Heart left ventricle (tissue), 16 donors: ENCODE data around the gene ZNF101. TPM values are rescaled to one million over a fixed set of nuclear protein-coding genes. Genes with fewer than 3 reads are reported as not detected.
"Not testable (repeated sequence)": the region's sequence is repeated elsewhere in the genome, so short reads cannot be mapped to it uniquely, and the experiment has no call there.

Experiments used
- ATAC-seq, 4 donors: fragments of 200-7000 bp; cut with Tn5 transposase; one replicate each; pipeline ENCODE4 v1.9.1; 2020 to 2022; ENCODE audit warnings: moderate library complexity in 4 of 4, mild to moderate bottlenecking in 3 of 4, moderate number of reproducible peaks in 1 of 4
- DNase-seq, 5 donors: peaks; one replicate each; pipeline ENCODE4 v3.0.0-alpha.2; 2020
- H3K27ac ChIP-seq, 12 donors: fragments of 200-600 bp; sonication (generic) in 4 of 12; one replicate each; pipeline versions ENCODE4 v1.5.0 to v1.8.0; 2016 to 2022; ENCODE audit warnings: mild to moderate bottlenecking in 2 of 12
- H3K27me3 ChIP-seq, 9 donors: fragments of 200-600 bp; sonication (generic) in 2 of 9; one replicate each; pipeline versions ENCODE4 v1.5.1 to v1.8.0; 2016 to 2022; ENCODE audit warnings: mild to moderate bottlenecking in 3 of 9
- H3K36me3 ChIP-seq, 9 donors: fragments of 200-600 bp; sonication (generic) in 2 of 9; one replicate each; pipeline versions ENCODE4 v1.5.0 to v1.8.0; 2018 to 2022; ENCODE audit warnings: mild to moderate bottlenecking in 2 of 9
- H3K4me1 ChIP-seq, 12 donors: fragments of 200-600 bp; sonication (generic) in 4 of 12; one replicate each; pipeline versions ENCODE4 v1.5.0 to v1.8.0; 2016 to 2022; ENCODE audit warnings: mild to moderate bottlenecking in 3 of 12
- H3K4me3 ChIP-seq, 12 donors: fragments of 200-600 bp; sonication (generic) in 4 of 12; one replicate each; pipeline versions ENCODE4 v1.5.0 to v1.8.0; 2017 to 2022; ENCODE audit warnings: mild to moderate bottlenecking in 9 of 12, moderate library complexity in 4 of 12
- H3K9me3 ChIP-seq, 12 donors: fragments of 200-600 bp; sonication (generic) in 4 of 12; one replicate each; pipeline versions ENCODE4 v1.5.0 to v1.8.0; 2016 to 2022; ENCODE audit warnings: mild to moderate bottlenecking in 1 of 12
- CTCF ChIP-seq, 12 donors: fragments of 200-600 bp; sonication (generic) in 4 of 12; IDR thresholded peaks; one replicate each; pipeline versions ENCODE4 v1.5.0 to v1.8.0; 2018 to 2022; ENCODE audit warnings: antibody characterized with exemption in 12 of 12, mild to moderate bottlenecking in 5 of 12
- POLR2A ChIP-seq, 2 donors: fragments of 450-650 bp; IDR thresholded peaks; one replicate each; pipeline ENCODE4 v1.6.1; 2017; ENCODE audit warnings: antibody characterized with exemption in 2 of 2, mild to moderate bottlenecking in 2 of 2, moderate library complexity in 2 of 2
- WGBS, 4 donors: extraction: QIAGEN DNeasy Blood & Tissue Kit in 2 of 4; methylation state at CpG; one replicate each; pipeline versions ENCODE4 v1.1.5 to v1.1.7; 2013 to 2018; 5-methylcytosine and 5-hydroxymethylcytosine counted together
- intact Hi-C, 10 donors: fragments of 100-400 bp; cut with DNase I; formaldehyde crosslinking; loops; one replicate each; pipeline versions ENCODE4 v1.11.1 to v1.14.2; 2022
- polyA plus RNA-seq, 2 donors: library from polyadenylated mRNA; stranded (reverse); fragments of 200-250 nt; gene quantifications; one replicate each; pipeline ENCODE4 v1.2.3, GENCODE V29; 2013
- total RNA-seq, 9 donors: library from RNA; depleted of rRNA in 2 of 9; stranded (reverse); fragments of >200 nt in 2 of 9; fragmentation: NEBNext Ultra II Directional in 3 of 9; extraction: Animal tissue kit (Norgen Biotek cat#: 25700) in 3 of 9; gene quantifications; one replicate each; pipeline versions ENCODE4 v1.1.0 to v1.2.4, GENCODE V29; 2016 to 2023
- donor health status: ischemic (EF 13 %, LVEDD 7.1; RV severe dilation, severe dysfunction).
- donor health status: healthy with polysubstance abuse.
- donor health status: DM: no; HTN: yes; CAD: no.
- donor health status: DM: no; HTN: no; CAD: no.
- donor health status: ischemic (EF 25% LVEDD 6.9; RV normal size, moderate dysfunction).
- donor health status: ischemic (EF 25% LVEDD 5.7; RV mildly dilated, moderate dysfunction).
- donor health status: healthy.
- donor health status: DM: yes; HTN: yes; CAD: no.
- donor health status: ischemic (EF 35%, LVEDD 5.7; RV mildly dilated, moderate dysfunction).
- donor health status: nonischemic (EF 11% LVEDD 7.7; RV severe dilation, severe dysfunction).
- donor health status: DM: yes; HTN: yes; CAD: no.
- donor health status: PGD.
- donor health status: ischemic (EF 29% LVEDD 5.4; RV normal size, mild dysfunction).
- donor health status: nonischemic (EF 23%, LVEDD 6.1; RV moderate dilation, normal function).

Gene ZNF101
- total and polyA plus RNA-seq, 11 donors, result 1.5 to 6.8 (median 3.4) TPM

GRCh38 chr19:19663256-19664120 is 5.2 kb upstream of the ZNF101 start, which contains the start of gene ATP13A1:
TSS of gene ATP13A1 (minus strand) at chr19:19663676. CDS start at chr19:19663666, 10 bp downstream.
- peak within 1 kb of the TSS; percentile 83 to 99 (median 95) for H3K27ac ChIP-seq
- WGBS, 4 donors, result 0 to 1% (median 0%) methylated on average over 31 to 85 of the region's 85 CpGs

GRCh38 chr19:19665420-19665948 is 3.2 kb upstream of the ZNF101 start:
- 94 to 98% (median 97%) methylated on average over 22 of the region's 22 CpGs for WGBS, 4 donors
- DNase-seq, H3K27me3 ChIP-seq: not testable (repeated sequence)

More at GRCh38 chr19:19663256-19664120, 5.2 kb upstream of the ZNF101 start, which contains the start of gene ATP13A1:
- DNase-seq (peak; percentile 97 to 99 (median 99)), ATAC-seq (peak; percentile 97 to 98 (median 98))
- H3K9me3 ChIP-seq, result no peaks in the 10 kb centered on the region
- no peaks in the 10 kb centered on the region for H3K27me3 ChIP-seq
- H3K36me3 ChIP-seq, result peaks cover 0 to 21% (median 14%) of the 10 kb centered on the region in 9 donors
- peaks cover 0 to 37% (median 21%) of the 10 kb centered on the region in 12 donors for H3K4me1 ChIP-seq
- TF ChIP-seq POLR2A (IDR thresholded peaks at IDR 0.05) (peak in 1 of 2 donors; percentile 63), CTCF (IDR thresholded peaks at IDR 0.05) (peak in 3 of 12 donors; percentile 8 to 34 (median 31))
- intact Hi-C loops, result loop anchor here in 4 of 10 donors (1.0 to 10.0 kb wide), 5 partner anchors 111 to 374 kb away; partner anchors contain the start of genes ZNF506 (in 1 of the 4) and ZNF682 (in 1 of the 4)
- peak within 1 kb of the TSS; percentile 78 to 100 (median 96) for H3K4me3 ChIP-seq

DNA sequence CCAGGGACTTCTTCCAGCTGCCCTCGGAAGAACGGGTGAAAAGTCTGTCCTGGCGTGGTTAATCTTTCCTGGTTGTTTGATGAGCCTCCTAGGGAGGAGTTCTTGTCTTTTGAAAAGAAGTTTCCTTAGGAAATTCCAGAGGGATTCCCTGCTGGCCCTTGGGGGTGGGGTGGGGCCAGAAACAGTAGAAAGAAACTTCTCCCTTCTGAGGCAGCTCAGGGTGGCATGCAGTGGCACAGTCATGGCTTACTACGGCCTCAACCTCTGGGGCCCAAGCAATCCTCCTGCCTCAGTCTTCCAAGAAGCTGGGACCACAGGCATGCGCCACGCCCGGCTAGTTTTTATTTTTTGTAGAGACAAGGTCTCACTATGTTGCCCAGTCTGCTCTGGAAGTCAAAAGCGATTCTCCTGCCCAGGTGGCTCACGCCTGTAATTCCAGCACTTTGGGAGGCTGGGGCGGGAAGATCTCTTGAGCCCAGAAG is 1.5 kb downstream of the ZNF101 start:
- TF ChIP-seq CTCF (IDR thresholded peaks at IDR 0.05) (no peak), POLR2A (IDR thresholded peaks at IDR 0.05) (no peak)
- intact Hi-C loops, result loop anchor here in 1 of 10 donors (2.0 kb wide), 1 partner anchor 107 kb away; no protein-coding TSS in a partner anchor
- Histone ChIP-seq H3K4me1 (peaks cover 0 to 22% (median 9%) of the 10 kb centered on the region in 12 donors), H3K27ac (peak overlapping the region in 1 of 12 donors; percentile 94), H3K9me3 (peaks cover 0 to 25% (median 0%) of the 10 kb centered on the region in 12 donors), H3K27me3 (no peaks in the 10 kb centered on the region), H3K36me3 (peaks cover 0 to 30% (median 0%) of the 10 kb centered on the region in 9 donors), H3K4me3 (peak overlapping the region in 6 of 12 donors; percentile 81 to 100 (median 92))
- WGBS, 4 donors, result 71 to 81% (median 78%) methylated on average over 10 of the region's 10 CpGs
- ATAC-seq (no peak), DNase-seq (no peak)

More at GRCh38 chr19:19665420-19665948, 3.2 kb upstream of the ZNF101 start:
- not testable (repeated sequence) for H3K27ac ChIP-seq, ATAC-seq, H3K36me3 ChIP-seq, H3K4me3 ChIP-seq, H3K9me3 ChIP-seq
- intact Hi-C loops, result loop anchor here in 3 of 10 donors (5.0 to 10.0 kb wide), 4 partner anchors 67 to 259 kb away; partner anchors contain the start of genes ZNF14 (in 1 of the 3) and ZNF253 (in 1 of the 3)
- H3K4me1 ChIP-seq, result peaks cover 0 to 49% (median 30%) of the 10 kb centered on the region in 12 donors

GRCh38 chr19:19672816-19673215 is 4.2 kb downstream of the ZNF101 start:
- no peaks in the 10 kb centered on the region for H3K27me3 ChIP-seq
- no peak overlapping the region for H3K4me3 ChIP-seq
- no peak for ATAC-seq
- 92 to 95% (median 94%) methylated on average over 3 of the region's 3 CpGs for WGBS, 4 donors
- no peak for DNase-seq
- peaks cover 0 to 58% (median 4%) of the 10 kb centered on the region in 9 donors for H3K36me3 ChIP-seq
- H3K27ac ChIP-seq, result no peak overlapping the region
- intact Hi-C loops, result no loop called here
- H3K4me1 ChIP-seq, result peaks cover 0 to 18% (median 9%) of the 10 kb centered on the region in 12 donors
- peaks cover 0 to 37% (median 0%) of the 10 kb centered on the region in 12 donors for H3K9me3 ChIP-seq
- TF ChIP-seq CTCF (IDR thresholded peaks at IDR 0.05) (no peak), POLR2A (IDR thresholded peaks at IDR 0.05) (no peak)
